DOHH2 (cell line): ENCODE results near the gene EIF2B2.

Source experiments
- H3F3A ChIP-seq: fragments of 200-600 bp; sonication (generic), shearing (Covaris generic); 2 replicates; pipeline ENCODE4 v1.6.0; 2016; ENCODE audit warnings: antibody characterized with exemption, mild to moderate bottlenecking; ENCODE audit not compliant: control insufficient read depth, insufficient read depth
- H3K27ac ChIP-seq: fragments of 200-600 bp; sonication (generic); 2 replicates; pipeline ENCODE4 v1.5.1; 2014; ENCODE audit warnings: low read depth, mild to moderate bottlenecking, low read length, moderate library complexity
- H3K27me3 ChIP-seq: fragments of 200-600 bp; sonication (generic); 2 replicates; pipeline ENCODE4 v1.6.1; 2014; ENCODE audit warnings: mild to moderate bottlenecking, low read length, mixed read lengths; ENCODE audit not compliant: control insufficient read depth
- H3K36me3 ChIP-seq: fragments of 200-600 bp; sonication (generic); 2 replicates; pipeline ENCODE4 v1.6.1; 2014; ENCODE audit warnings: mild to moderate bottlenecking, low read length, moderate library complexity, mixed read lengths; ENCODE audit not compliant: control insufficient read depth
- H3K4me1 ChIP-seq: fragments of 200-600 bp; sonication (generic); 2 replicates; pipeline ENCODE4 v1.6.1; 2014; ENCODE audit warnings: mild to moderate bottlenecking, low read length, mixed read lengths; ENCODE audit not compliant: control insufficient read depth
- H3K4me2 ChIP-seq: fragments of 200-600 bp; sonication (generic); 2 replicates; pipeline ENCODE4 v1.6.0; 2014; ENCODE audit warnings: mild to moderate bottlenecking, low read length, moderate library complexity
- H3K4me3 ChIP-seq: fragments of 200-600 bp; sonication (generic); 2 replicates; pipeline ENCODE4 v1.5.1; 2014; ENCODE audit warnings: mild to moderate bottlenecking, low read length, mixed read lengths
- H3K79me2 ChIP-seq: fragments of 200-600 bp; sonication (generic); 2 replicates; pipeline ENCODE4 v1.6.1; 2014; ENCODE audit warnings: mild to moderate bottlenecking, low read length, mixed read lengths; ENCODE audit not compliant: control insufficient read depth
- H3K9me2 ChIP-seq: fragments of 200-600 bp; sonication (generic); replicated peaks from 2 replicates; pipeline ENCODE4 v1.6.1; 2014; ENCODE audit warnings: mild to moderate bottlenecking, low read length, mixed read lengths; ENCODE audit not compliant: control insufficient read depth
- H3K9me3 ChIP-seq: fragments of 200-600 bp; sonication (generic); 2 replicates; pipeline ENCODE4 v1.6.1; 2014; ENCODE audit warnings: antibody characterized with exemption, low read length, mixed read lengths; ENCODE audit not compliant: control insufficient read depth, insufficient read depth
- H4K20me1 ChIP-seq: fragments of 200-600 bp; sonication (generic); 2 replicates; pipeline ENCODE4 v1.6.0; 2014; ENCODE audit warnings: low read depth, mild to moderate bottlenecking, antibody characterized with exemption, low read length, moderate library complexity; ENCODE audit not compliant: control insufficient read depth, insufficient read depth
- EZH2phosphoT487 ChIP-seq: fragments of 200-600 bp; sonication (generic); IDR thresholded peaks from 2 replicates; pipeline ENCODE4 v1.6.1; 2017; ENCODE audit warnings: borderline replicate concordance, mild to moderate bottlenecking, antibody characterized with exemption, low read length, moderate library complexity, mixed read lengths
- TF ChIP-seq, protein P1 (sequence below): fragments of 200-600 bp; sonication (generic); IDR thresholded peaks from one replicate; pipeline ENCODE4 v1.5.1; 2014; ENCODE audit warnings: antibody characterized with exemption, mild to moderate bottlenecking, low read depth, low read length; ENCODE audit not compliant: poor library complexity, severe bottlenecking

The EIF2B2 gene

DNA sequence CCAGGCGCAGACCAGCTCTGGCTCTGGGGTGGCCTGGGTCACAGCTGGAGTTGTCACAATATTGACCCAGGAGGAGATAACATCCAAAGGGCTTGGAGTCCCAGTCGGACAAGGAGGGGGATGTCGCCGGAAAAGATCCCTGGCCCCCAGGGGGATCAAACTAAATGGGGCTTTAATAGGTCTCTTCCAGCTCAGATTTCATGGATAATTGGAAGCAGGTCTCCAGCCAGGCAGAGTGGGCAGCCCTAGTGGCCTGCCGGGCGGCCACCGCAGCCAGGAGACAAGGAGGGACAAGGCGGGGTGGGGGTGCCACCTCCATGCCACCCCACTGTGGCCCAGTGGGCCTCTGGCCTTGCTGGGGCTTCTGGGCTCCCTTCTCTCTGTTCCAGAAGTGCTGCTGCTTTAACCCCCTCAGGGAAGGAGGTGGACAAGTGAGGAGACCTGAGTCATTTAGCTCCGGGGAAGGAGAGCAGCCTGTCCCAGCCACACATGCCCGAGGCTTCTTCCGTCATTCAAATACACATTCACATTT lies 24.2 kb upstream of the EIF2B2 start:
- Histone ChIP-seq H3K27ac (no peak overlapping the region), H3K27me3 (no peaks in the 10 kb centered on the region), H3K4me2 (no peak overlapping the region), H3K79me2 (no peaks in the 10 kb centered on the region), H3K36me3 (no peaks in the 10 kb centered on the region), H3K9me2 (no peaks in the 10 kb centered on the region), H3K9me3 (no peaks in the 10 kb centered on the region), H4K20me1 (no peaks in the 10 kb centered on the region), H3K4me1 (peaks cover 3% of the 10 kb centered on the region), H3K4me3 (no peak overlapping the region), H3F3A (no peaks in the 10 kb centered on the region)
- TF ChIP-seq, protein P1, sequence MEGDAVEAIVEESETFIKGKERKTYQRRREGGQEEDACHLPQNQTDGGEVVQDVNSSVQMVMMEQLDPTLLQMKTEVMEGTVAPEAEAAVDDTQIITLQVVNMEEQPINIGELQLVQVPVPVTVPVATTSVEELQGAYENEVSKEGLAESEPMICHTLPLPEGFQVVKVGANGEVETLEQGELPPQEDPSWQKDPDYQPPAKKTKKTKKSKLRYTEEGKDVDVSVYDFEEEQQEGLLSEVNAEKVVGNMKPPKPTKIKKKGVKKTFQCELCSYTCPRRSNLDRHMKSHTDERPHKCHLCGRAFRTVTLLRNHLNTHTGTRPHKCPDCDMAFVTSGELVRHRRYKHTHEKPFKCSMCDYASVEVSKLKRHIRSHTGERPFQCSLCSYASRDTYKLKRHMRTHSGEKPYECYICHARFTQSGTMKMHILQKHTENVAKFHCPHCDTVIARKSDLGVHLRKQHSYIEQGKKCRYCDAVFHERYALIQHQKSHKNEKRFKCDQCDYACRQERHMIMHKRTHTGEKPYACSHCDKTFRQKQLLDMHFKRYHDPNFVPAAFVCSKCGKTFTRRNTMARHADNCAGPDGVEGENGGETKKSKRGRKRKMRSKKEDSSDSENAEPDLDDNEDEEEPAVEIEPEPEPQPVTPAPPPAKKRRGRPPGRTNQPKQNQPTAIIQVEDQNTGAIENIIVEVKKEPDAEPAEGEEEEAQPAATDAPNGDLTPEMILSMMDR: no peak
- no peak for TF ChIP-seq EZH2phosphoT487

DNA sequence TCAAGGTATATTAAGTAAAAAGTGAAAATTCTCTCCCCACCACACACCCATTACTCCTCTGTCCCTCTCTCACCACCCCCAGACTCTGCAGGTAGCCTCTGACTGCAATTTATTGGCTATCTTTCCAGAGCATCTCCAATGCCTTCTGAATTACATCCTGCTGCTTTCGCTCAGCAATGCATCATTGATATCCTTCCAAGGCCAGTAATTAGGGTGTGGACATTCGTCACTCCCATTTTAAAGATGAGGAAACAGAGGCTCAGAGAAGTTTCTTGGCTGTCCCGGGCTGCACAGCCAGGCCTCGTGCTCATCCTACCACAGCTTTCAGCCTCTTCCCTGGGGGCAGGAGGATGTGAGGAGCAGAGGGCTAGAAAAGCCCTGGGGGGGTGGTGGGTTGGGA lies 23.7 kb upstream of the EIF2B2 start:
- no peak overlapping the region for H3K4me2 ChIP-seq
- H3F3A ChIP-seq: no peaks in the 10 kb centered on the region
- no peaks in the 10 kb centered on the region; the same call in 1 of the 2 replicates for H3K4me1 ChIP-seq
- no peaks in the 10 kb centered on the region for H3K9me2 ChIP-seq
- no peaks in the 10 kb centered on the region for H3K9me3 ChIP-seq
- no peaks in the 10 kb centered on the region for H3K36me3 ChIP-seq
- H3K4me3 ChIP-seq: no peak overlapping the region
- no peak overlapping the region for H3K27ac ChIP-seq
- no peaks in the 10 kb centered on the region for H3K27me3 ChIP-seq
- H3K79me2 ChIP-seq: no peaks in the 10 kb centered on the region
- no peaks in the 10 kb centered on the region for H4K20me1 ChIP-seq
- TF ChIP-seq, protein P1: no peak
- TF ChIP-seq EZH2phosphoT487: no peak

DNA sequence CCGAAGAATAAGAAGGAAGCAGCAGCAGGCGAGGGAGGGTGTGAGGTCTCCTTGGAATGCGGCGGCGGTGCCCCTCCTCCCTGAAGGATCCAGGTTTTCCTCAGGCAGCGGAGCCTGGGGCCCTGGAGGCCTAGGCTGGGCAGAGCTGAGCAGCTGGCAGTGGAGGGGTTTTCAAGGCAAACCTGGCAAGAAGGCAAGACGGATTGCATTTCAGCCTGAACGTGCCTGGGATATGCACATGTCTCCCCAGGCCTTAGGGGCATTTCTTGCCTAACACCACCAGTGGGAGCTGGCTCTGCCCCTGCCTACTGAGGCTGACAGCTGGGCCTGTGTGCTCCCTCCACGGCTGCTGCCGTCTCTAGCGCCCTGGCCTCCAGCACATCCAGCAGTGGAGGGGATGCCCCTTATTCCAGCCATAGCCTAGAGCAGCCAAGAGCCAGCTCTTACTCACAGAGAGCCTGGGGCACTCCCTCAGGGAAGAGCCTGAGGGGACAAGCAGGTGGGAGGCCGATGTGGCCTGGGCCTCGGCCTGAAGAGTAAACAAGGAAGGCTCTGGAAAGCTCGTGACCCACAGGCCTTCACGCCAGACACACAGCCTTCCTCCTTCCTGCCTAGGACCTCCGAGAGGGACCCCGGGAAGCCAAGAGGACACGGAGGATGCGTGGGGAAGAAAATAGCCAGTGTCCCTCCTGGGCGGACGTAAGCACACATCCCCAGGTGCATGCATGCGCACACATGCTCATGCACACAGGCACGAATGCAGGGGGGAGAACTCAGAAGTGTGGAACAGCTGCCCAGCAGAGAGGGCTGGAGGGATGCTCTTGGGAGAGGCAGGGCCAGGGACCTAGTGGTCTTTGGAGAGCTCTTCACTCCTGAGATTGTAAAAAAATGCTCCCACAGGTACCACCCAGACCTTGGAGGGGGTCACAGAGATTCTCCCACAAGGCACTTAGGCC lies 23.0 kb upstream of the EIF2B2 start:
- Histone ChIP-seq H3K27ac (no peak overlapping the region), H3F3A (no peaks in the 10 kb centered on the region), H3K4me2 (no peak overlapping the region), H3K9me3 (no peaks in the 10 kb centered on the region), H4K20me1 (no peaks in the 10 kb centered on the region), H3K36me3 (no peaks in the 10 kb centered on the region), H3K79me2 (no peaks in the 10 kb centered on the region), H3K9me2 (no peaks in the 10 kb centered on the region), H3K4me1 (no peaks in the 10 kb centered on the region; the same call in 1 of the 2 replicates), H3K27me3 (no peaks in the 10 kb centered on the region), H3K4me3 (no peak overlapping the region)
- TF ChIP-seq, protein P1: no peak
- no peak for TF ChIP-seq EZH2phosphoT487
